GF-D8 (cell line): ENCODE results near the gene TMCC1.
"Not testable (repeated sequence)": the region's sequence is repeated elsewhere in the genome, so short reads cannot be mapped to it uniquely, and the experiment has no call there.

Experiments
- DNase-seq: peaks from one replicate; lab custom pipeline; 2025; lab: John Stamatoyannopoulos, UW

The TMCC1 gene

GRCh38 chr3:129722527-129722926 lies 171.0 kb downstream of the TMCC1 start:
- no peak for DNase-seq

GRCh38 chr3:129718201-129718600 lies 175.3 kb downstream of the TMCC1 start:
- DNase-seq, result no peak

- no peak for DNase-seq
These were observed 177.7 kb downstream of the TMCC1 start for GRCh38 chr3:129715854-129716253.

- no peak for DNase-seq
These were observed 185.1 kb downstream of the TMCC1 start for GRCh38 chr3:129708328-129708861.

- DNase-seq, result no peak
These were observed 188.2 kb downstream of the TMCC1 start for GRCh38 chr3:129705274-129705673.

- DNase-seq, result no peak
These were observed 189.6 kb downstream of the TMCC1 start for GRCh38 chr3:129703913-129704312.

GRCh38 chr3:129702934-129703712 lies 190.4 kb downstream of the TMCC1 start:
- no peak for DNase-seq

- no peak for DNase-seq
These were observed 192.3 kb downstream of the TMCC1 start for GRCh38 chr3:129701161-129701560.

GRCh38 chr3:129699612-129700011 lies 193.9 kb downstream of the TMCC1 start:
- DNase-seq, result no peak

- DNase-seq, result no peak
These were observed 194.3 kb downstream of the TMCC1 start for GRCh38 chr3:129699199-129699598.

- DNase-seq, result no peak
These were observed 196.1 kb downstream of the TMCC1 start for GRCh38 chr3:129697229-129697969.

GRCh38 chr3:129696430-129696829 lies 197.1 kb downstream of the TMCC1 start:
- not testable (repeated sequence) for DNase-seq

- DNase-seq, result no peak
These were observed 198.3 kb downstream of the TMCC1 start for GRCh38 chr3:129695230-129695629.

- DNase-seq, result no peak
These were observed 199.3 kb downstream of the TMCC1 start for GRCh38 chr3:129694228-129694627.

GRCh38 chr3:129692743-129693142 lies 200.8 kb downstream of the TMCC1 start:
- DNase-seq, result no peak

GRCh38 chr3:129690963-129691362 lies 202.5 kb downstream of the TMCC1 start:
- no peak for DNase-seq

- DNase-seq, result peak; percentile 56
These were observed 203.1 kb downstream of the TMCC1 start for GRCh38 chr3:129690406-129690805.

GRCh38 chr3:129689036-129689435 lies 204.5 kb downstream of the TMCC1 start:
- no peak for DNase-seq

- DNase-seq, result no peak
These were observed 205.1 kb downstream of the TMCC1 start for GRCh38 chr3:129688271-129688895.

- DNase-seq, result no peak
These were observed 205.9 kb downstream of the TMCC1 start for GRCh38 chr3:129687586-129688125.

GRCh38 chr3:129686941-129687340 lies 206.6 kb downstream of the TMCC1 start:
- DNase-seq, result no peak

- no peak for DNase-seq
These were observed 209.2 kb downstream of the TMCC1 start for GRCh38 chr3:129684270-129684669.
